Activated B cell treated with CpG ODN at 0.5 μM for 24 hours (primary cell): ENCODE data around the gene FYB2. TPM values are rescaled to one million over a fixed set of nuclear protein-coding genes. Genes with fewer than 3 reads are reported as not detected.

ENCODE experiments used
- ATAC-seq: fragments of 200-7000 bp; cut with Tn5 transposase; one replicate; pipeline ENCODE4 v1.10.0; 2021; ENCODE audit warnings: low read depth, mild to moderate bottlenecking, moderate library complexity
- CTCF ChIA-PET: fragments of 350-600 bp; sonication (Branson Sonifier 250); formaldehyde crosslinking; loops from one replicate; lab custom pipeline; 2021; ENCODE audit warnings: antibody characterized with exemption; lab: Charles Lee
- POLR2A ChIA-PET: fragments of 350-600 bp; sonication (Branson Sonifier 250); formaldehyde crosslinking; loops from one replicate; lab custom pipeline; 2021; ENCODE audit warnings: antibody characterized with exemption; lab: Charles Lee
- DNase-seq: peaks from one replicate; pipeline ENCODE4 v3.0.0; 2022
- H3K27ac Mint-ChIP-seq: one replicate; pipeline ENCODE4 v1.8.0; 2020; ENCODE audit warnings: mixed read lengths
- H3K27me3 Mint-ChIP-seq: one replicate; pipeline ENCODE4 v1.8.0; 2021; ENCODE audit warnings: mixed read lengths
- H3K36me3 Mint-ChIP-seq: one replicate; pipeline ENCODE4 v1.8.0; 2021; ENCODE audit warnings: low read depth, mixed read lengths
- H3K4me1 Mint-ChIP-seq: one replicate; pipeline ENCODE4 v1.8.0; 2021; ENCODE audit warnings: mixed read lengths
- H3K4me3 Mint-ChIP-seq: one replicate; pipeline ENCODE4 v1.8.0; 2020; ENCODE audit warnings: mild to moderate bottlenecking, mixed read lengths
- H3K9me3 Mint-ChIP-seq: one replicate; pipeline ENCODE4 v1.8.0; 2020; ENCODE audit warnings: mixed read lengths
- intact Hi-C: fragments of 100-400 bp; cut with micrococcal nuclease; formaldehyde crosslinking; loops from one replicate; pipeline ENCODE4 v1.15.1; 2024
- total RNA-seq: library from RNA; stranded (reverse); gene quantifications from 2 replicates; pipeline ENCODE4 v1.2.3, GENCODE V29; 2022
- TF ChIP-seq, protein P1 (sequence below): fragments of 200-600 bp; IDR thresholded peaks from one replicate; pipeline ENCODE4 v1.8.0; 2022; ENCODE audit warnings: antibody characterized with exemption, mild to moderate bottlenecking

The FYB2 gene
- total RNA-seq, 1 donor from 2014 or later, result not detected

DNA sequence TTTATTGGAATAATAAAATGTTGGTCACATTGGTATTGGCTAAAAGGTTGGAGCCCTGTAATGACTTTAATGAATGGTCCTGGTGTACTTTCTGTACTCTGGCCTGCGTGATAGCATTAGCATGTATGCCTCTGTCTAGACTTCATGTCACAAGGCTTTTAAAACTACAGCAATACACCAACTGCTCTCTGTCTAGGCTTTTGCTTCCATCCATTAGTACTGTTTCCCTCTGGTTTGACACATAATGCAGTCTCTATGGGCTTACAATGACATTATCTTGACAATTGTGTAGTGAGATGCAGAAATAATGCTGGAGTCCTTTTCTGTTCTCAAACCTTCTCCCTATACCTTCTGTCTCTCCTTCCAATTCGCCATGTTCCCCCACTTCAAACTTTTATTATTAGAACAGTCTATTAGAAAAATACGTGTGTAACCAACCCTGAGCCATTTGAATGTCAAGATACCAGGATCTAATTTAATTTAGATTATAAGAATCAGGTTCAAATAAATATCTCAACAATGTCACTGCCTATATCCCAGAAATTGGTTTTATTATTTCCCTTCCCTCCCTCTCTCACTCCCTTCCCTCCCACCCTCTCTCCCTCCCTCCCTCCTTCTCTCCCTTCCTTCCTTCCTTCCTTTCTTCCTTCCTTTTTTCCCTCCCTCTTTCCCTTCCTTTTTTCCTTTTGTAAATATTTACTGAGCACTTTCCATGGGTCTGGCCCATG, 44.2 kb upstream of the FYB2 start:
- CTCF ChIA-PET, result no interaction called here
- intact Hi-C loops, result no loop called here
- H3K27me3 Mint-ChIP-seq, result peaks cover 5% of the 10 kb centered on the region
- DNase-seq (no peak), ATAC-seq (no peak)
- no peaks in the 10 kb centered on the region for H3K4me1 Mint-ChIP-seq
- H3K36me3 Mint-ChIP-seq, result no peaks in the 10 kb centered on the region
- no peak overlapping the region for H3K4me3 Mint-ChIP-seq
- POLR2A ChIA-PET, result no interaction called here
- no peak overlapping the region for H3K27ac Mint-ChIP-seq
- TF ChIP-seq, protein P1, sequence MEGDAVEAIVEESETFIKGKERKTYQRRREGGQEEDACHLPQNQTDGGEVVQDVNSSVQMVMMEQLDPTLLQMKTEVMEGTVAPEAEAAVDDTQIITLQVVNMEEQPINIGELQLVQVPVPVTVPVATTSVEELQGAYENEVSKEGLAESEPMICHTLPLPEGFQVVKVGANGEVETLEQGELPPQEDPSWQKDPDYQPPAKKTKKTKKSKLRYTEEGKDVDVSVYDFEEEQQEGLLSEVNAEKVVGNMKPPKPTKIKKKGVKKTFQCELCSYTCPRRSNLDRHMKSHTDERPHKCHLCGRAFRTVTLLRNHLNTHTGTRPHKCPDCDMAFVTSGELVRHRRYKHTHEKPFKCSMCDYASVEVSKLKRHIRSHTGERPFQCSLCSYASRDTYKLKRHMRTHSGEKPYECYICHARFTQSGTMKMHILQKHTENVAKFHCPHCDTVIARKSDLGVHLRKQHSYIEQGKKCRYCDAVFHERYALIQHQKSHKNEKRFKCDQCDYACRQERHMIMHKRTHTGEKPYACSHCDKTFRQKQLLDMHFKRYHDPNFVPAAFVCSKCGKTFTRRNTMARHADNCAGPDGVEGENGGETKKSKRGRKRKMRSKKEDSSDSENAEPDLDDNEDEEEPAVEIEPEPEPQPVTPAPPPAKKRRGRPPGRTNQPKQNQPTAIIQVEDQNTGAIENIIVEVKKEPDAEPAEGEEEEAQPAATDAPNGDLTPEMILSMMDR, result no peak
- no peaks in the 10 kb centered on the region for H3K9me3 Mint-ChIP-seq

DNA sequence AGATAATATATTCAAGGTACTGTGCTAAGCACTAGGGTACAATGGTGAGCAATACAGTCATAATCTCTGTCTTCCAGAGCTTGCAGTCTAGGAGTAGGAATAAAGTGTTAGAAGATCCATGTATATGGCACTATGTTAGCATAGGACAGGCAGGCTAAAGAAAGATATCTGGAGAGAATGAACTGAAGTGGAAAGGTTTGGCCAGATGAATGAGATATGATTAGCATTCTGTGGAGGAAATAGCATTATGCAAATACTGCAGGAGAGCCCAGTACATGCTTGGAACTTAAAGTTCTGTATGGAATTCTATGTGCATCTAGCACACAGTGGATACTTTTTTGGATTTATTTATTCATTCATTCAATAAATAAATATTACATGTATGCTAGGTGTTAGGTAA, 40.1 kb upstream of the FYB2 start:
- intact Hi-C loops, result no loop called here
- ChIA-PET POLR2A (no interaction called here), CTCF (no interaction called here)
- DNase-seq, result no peak
- peaks cover 3% of the 10 kb centered on the region for H3K27me3 Mint-ChIP-seq
- H3K4me1 Mint-ChIP-seq, result no peaks in the 10 kb centered on the region
- no peaks in the 10 kb centered on the region for H3K9me3 Mint-ChIP-seq
- no peak overlapping the region for H3K27ac Mint-ChIP-seq
- no peak overlapping the region for H3K4me3 Mint-ChIP-seq
- ATAC-seq, result no peak
- no peaks in the 10 kb centered on the region for H3K36me3 Mint-ChIP-seq
- TF ChIP-seq, protein P1, result no peak

DNA sequence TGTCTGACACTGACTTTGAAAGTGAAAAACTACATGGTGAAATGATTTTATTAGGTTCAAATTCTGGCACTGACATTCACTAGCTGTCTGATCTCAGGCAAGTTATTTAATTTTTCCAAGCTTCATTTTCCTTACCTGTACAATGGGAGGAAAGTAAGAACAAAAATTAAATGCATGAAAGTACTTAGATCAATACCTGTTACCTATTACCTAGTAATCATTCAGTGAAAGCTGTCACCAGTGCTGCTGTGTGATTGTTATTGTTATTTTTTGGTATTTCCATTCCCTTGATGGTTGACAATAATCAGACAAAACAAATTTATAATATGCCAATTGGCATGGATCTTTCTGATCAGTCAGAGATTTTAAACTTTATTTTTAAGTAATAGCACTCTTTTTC, 37.0 kb upstream of the FYB2 start:
- CTCF ChIA-PET, result no interaction called here
- no peaks in the 10 kb centered on the region for H3K36me3 Mint-ChIP-seq
- no peak overlapping the region for H3K4me3 Mint-ChIP-seq
- ATAC-seq, result no peak
- intact Hi-C loops, result no loop called here
- peaks cover 4% of the 10 kb centered on the region for H3K27me3 Mint-ChIP-seq
- no peaks in the 10 kb centered on the region for H3K9me3 Mint-ChIP-seq
- POLR2A ChIA-PET, result no interaction called here
- H3K4me1 Mint-ChIP-seq, result no peaks in the 10 kb centered on the region
- no peak for DNase-seq
- TF ChIP-seq, protein P1, result no peak
- no peak overlapping the region for H3K27ac Mint-ChIP-seq

DNA sequence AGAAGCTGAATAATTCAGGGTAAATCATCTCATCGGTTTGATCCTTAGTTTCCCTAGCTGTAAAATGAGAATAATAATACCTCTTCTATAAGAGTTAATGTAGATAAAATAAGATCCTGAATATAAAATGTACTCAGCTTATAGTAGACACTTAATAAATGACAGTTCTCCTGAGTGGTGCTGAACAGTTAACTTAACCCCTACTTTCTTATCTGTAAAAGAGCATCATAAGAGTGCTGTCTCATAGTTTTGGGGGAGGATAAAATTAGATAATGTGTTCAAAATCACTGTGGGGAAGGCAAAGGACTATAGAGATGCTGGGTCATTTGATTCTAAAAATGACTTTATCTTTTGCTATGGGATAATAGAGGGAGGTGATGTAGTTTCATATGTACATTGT, 36.0 kb upstream of the FYB2 start:
- ATAC-seq (no peak), DNase-seq (no peak)
- no peak overlapping the region for H3K27ac Mint-ChIP-seq
- no peaks in the 10 kb centered on the region for H3K9me3 Mint-ChIP-seq
- no peaks in the 10 kb centered on the region for H3K4me1 Mint-ChIP-seq
- POLR2A ChIA-PET, result no interaction called here
- peaks cover 4% of the 10 kb centered on the region for H3K27me3 Mint-ChIP-seq
- intact Hi-C loops, result no loop called here
- CTCF ChIA-PET, result no interaction called here
- H3K4me3 Mint-ChIP-seq, result no peak overlapping the region
- no peaks in the 10 kb centered on the region for H3K36me3 Mint-ChIP-seq
- TF ChIP-seq, protein P1, result no peak

DNA sequence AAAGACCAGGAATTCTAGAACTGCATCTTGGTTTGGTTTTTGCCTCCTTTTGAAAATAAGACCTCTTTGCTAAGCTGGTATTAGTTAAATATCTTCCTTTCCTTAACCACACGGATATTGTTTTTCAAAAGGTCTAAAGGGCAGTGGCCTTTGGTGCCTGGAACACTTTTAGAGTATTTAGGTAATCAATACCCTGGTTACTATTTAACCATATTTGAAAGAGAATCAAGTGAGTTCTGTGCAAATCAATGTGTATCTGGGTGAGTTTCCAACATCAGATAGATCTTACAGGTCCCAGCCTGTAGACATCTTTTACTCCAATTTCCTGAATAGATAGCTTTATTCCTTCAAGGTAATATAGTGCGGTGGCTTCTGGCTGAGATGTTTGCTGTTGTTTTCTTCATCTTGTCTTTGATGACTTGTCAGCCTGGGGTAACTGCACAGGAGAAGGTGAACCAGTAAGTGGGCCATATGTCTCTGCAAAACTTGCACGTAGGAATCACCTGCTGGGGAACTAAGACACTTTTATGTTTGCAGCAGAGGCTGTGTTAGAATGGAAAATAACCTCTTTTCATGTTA, 35.4 kb upstream of the FYB2 start, which contains the start of gene C8A:
TSS of gene C8A (plus strand) at position 277 of the 579 bp plus-strand sequence. CDS start at position 382, 105 bp downstream.
- Mint-ChIP-seq H3K36me3 (no peaks in the 10 kb centered on the region), H3K4me1 (no peaks in the 10 kb centered on the region), H3K9me3 (no peaks in the 10 kb centered on the region), H3K27me3 (peaks cover 4% of the 10 kb centered on the region), H3K4me3 (no peak within 1 kb of the TSS), H3K27ac (no peak within 1 kb of the TSS)
- no peak for DNase-seq
- TF ChIP-seq, protein P1, result no peak
- ATAC-seq, result no peak
- ChIA-PET POLR2A (no interaction called here), CTCF (no interaction called here)
- intact Hi-C loops, result no loop called here
